ENCODE measurements around the gene MECP2.
A peak's percentile ranks its signal among the peaks of the same experiment; 100 is the strongest.

MECP2 gene

DNA sequence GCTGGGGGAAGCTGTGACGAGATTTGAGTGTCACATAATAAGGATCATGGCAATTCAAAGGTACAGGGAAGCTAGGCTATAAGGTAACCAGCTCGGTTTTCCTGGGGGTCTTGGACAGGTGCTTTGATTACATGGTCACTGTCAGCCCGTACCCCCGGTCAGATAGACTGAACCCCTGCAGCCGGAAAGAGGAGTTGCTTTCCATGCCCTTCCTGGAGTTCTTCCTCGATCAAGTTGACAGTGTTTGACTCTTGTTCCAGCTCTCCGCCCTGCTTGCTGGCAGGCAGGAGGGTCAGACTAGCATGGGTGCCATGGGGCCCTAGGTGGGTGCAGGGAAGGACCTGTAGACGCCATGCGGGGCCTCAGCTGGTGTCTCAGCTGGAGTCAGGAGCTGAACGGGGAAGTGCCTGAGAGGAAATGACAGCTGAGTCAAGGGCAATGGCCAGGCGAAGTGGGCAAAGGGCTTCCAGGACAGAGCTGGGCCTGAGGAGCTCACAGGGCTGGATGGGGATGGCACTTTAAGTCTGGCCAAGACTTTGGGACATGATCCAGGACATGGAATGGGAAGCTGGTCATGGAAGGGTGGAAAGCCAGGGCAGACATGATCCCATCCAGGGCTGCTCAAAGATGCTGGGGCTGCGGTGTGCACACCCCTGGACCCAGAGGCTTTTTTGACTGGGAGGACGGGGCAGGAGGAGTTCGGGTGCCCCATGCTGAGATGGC is 123.4 kb downstream of the MECP2 start:
- Histone ChIP-seq H3K9me3 (ENCODE audit: insufficient read depth, low read length) (no peaks in the 10 kb centered on the region), H3F3A (ENCODE audit: insufficient read depth) (peaks cover 4% of the 10 kb centered on the region; the same call in 1 of the 2 replicates), H2AFZ (ENCODE audit: low read depth, low read length, severe bottlenecking) (no peak overlapping the region), H3K4me2 (ENCODE audit: low read depth, low read length, poor library complexity, severe bottlenecking) (peak overlapping the region; percentile 64), H3K36me3 (ENCODE audit: low read length) (no peaks in the 10 kb centered on the region), H3K79me2 (ENCODE audit: insufficient read depth, low read length) (peaks cover 23% of the 10 kb centered on the region), H3K27me3 (ENCODE audit: low read length) (no peaks in the 10 kb centered on the region), H3K4me3 (ENCODE audit: insufficient read depth, low read length, poor library complexity, severe bottlenecking) (no peak overlapping the region), H3K27ac (ENCODE audit: low read depth, low read length) (no peak overlapping the region), H3K9ac (ENCODE audit: low read length) (peak overlapping the region; percentile 100), H3K9me2 (replicated peaks; ENCODE audit: insufficient read depth, low read length) (no peaks in the 10 kb centered on the region), H4K20me1 (ENCODE audit: low read depth, low read length) (no peaks in the 10 kb centered on the region)
- TF ChIP-seq EZH2phosphoT487 (conservative IDR thresholded peaks at IDR 0.05; ENCODE audit: low read length) = no peak
- TF ChIP-seq, protein P1, sequence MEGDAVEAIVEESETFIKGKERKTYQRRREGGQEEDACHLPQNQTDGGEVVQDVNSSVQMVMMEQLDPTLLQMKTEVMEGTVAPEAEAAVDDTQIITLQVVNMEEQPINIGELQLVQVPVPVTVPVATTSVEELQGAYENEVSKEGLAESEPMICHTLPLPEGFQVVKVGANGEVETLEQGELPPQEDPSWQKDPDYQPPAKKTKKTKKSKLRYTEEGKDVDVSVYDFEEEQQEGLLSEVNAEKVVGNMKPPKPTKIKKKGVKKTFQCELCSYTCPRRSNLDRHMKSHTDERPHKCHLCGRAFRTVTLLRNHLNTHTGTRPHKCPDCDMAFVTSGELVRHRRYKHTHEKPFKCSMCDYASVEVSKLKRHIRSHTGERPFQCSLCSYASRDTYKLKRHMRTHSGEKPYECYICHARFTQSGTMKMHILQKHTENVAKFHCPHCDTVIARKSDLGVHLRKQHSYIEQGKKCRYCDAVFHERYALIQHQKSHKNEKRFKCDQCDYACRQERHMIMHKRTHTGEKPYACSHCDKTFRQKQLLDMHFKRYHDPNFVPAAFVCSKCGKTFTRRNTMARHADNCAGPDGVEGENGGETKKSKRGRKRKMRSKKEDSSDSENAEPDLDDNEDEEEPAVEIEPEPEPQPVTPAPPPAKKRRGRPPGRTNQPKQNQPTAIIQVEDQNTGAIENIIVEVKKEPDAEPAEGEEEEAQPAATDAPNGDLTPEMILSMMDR (IDR thresholded peaks at IDR 0.05; ENCODE audit: insufficient read depth, low read length, poor library complexity, severe bottlenecking) = no peak

DNA sequence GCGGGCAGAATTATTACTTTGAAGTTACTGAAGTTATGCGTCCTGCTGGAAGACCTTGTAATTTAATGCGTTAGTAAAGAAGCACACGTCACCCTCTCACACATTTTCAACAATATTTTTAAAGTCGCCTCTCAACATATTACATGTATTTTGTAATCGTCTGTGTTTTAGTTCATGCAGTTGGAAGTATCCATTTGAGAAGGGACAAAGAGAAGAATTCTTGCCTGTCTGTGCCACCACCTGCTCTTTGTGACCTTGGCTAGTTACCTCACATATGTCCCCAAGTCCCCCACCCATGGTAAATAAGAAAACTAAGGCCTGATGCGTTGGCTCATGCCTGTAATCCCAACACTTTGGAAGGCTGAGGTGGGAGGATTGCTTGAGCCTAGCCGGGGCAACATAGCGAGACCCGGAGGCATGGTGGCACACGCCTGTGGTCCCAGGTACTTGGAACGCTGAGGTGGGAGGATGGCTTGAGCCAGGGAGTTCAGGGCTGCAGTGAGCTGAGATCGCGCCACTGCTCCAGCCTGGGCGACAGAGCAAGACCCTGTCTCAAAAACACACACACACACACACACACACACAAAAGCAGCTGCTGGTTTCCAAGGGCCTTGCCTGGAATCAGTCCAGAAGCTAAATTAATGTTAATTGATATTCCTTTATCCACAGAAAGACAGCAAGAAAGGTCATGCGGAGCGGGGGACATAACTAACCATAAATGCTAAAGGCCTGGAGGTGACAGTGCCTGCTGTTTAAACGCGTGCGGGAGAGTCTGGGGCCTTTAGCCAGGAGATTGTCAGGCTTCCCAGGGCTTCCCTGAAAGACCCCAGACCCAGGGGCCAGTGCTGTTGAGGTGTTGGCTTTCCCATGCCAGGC is 124.2 kb downstream of the MECP2 start:
- H3K9ac ChIP-seq (ENCODE audit: low read length) = peak overlapping the region; percentile 100
- TF ChIP-seq, protein P1 (IDR thresholded peaks at IDR 0.05; ENCODE audit: insufficient read depth, low read length, poor library complexity, severe bottlenecking) = no peak
- TF ChIP-seq EZH2phosphoT487 (conservative IDR thresholded peaks at IDR 0.05; ENCODE audit: low read length) = no peak
- H3K79me2 ChIP-seq (ENCODE audit: insufficient read depth, low read length) = peaks cover 31% of the 10 kb centered on the region
- peaks cover 3% of the 10 kb centered on the region; the same call in 1 of the 2 replicates for H4K20me1 ChIP-seq (ENCODE audit: low read depth, low read length)
- H3K4me2 ChIP-seq (ENCODE audit: low read depth, low read length, poor library complexity, severe bottlenecking) = peak overlapping the region; percentile 64
- H3K27ac ChIP-seq (ENCODE audit: low read depth, low read length) = peak overlapping the region; percentile 99
- no peaks in the 10 kb centered on the region for H3K9me3 ChIP-seq (ENCODE audit: insufficient read depth, low read length)
- H2AFZ ChIP-seq (ENCODE audit: low read depth, low read length, severe bottlenecking) = peak overlapping the region; percentile 9
- 0 out of 2 replicates have a peak, but pooled peaks cover 1% of the 10 kb centered on the region for H3K36me3 ChIP-seq (ENCODE audit: low read length)
- no peaks in the 10 kb centered on the region for H3K9me2 ChIP-seq (replicated peaks; ENCODE audit: insufficient read depth, low read length)
- H3F3A ChIP-seq (ENCODE audit: insufficient read depth) = peaks cover 4% of the 10 kb centered on the region; the same call in 1 of the 2 replicates
- H3K27me3 ChIP-seq (ENCODE audit: low read length) = no peaks in the 10 kb centered on the region
- peak overlapping the region; percentile 49 for H3K4me3 ChIP-seq (ENCODE audit: insufficient read depth, low read length, poor library complexity, severe bottlenecking)

DNA sequence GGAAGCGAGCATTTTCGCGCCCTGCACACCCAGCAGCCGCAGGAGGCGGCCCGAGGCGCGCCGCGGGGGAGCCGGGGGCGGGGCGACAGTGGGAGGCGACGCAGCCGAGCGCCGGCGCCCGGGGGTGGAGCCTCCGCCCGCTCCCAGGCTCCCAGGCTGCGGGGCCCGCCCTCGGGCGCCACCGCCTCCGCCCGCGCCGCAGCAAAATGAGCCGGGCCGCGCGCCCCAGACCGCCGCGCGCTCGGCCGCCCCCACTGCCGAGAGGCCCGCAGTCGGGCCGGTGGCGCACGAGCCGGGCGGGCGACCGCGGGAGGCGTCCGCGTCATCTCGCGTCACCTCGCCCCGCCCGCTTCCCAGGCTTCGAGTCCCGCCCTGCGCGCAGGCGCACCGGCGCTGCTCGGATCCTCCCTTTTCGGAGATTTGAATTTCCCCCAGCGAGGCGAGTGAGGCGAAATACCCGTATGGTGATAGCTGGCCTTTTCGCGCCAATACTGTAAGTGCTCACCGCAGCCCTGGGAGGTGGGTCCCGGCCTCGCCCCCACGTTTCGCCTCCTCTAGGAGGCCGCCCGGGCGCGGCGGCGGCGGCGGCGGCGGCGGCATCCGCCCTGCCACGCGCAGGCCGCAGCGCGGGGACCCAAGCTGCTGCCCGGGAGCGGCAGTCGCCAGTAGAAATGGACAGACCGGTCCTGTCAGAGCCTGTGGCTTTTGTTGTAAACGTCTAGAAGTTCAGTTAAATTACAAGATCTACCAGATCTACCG is 125.0 kb downstream of the MECP2 start, which contains the start of gene TMEM187:
TMEM187 (plus strand) TSS at position 387 of the 759 bp plus-strand sequence. CDS start 9,309 bp downstream, outside the sequence.
- Histone ChIP-seq H3K9me2 (replicated peaks; ENCODE audit: insufficient read depth, low read length) (no peaks in the 10 kb centered on the region), H2AFZ (ENCODE audit: low read depth, low read length, severe bottlenecking) (peak within 1 kb of the TSS; percentile 9), H3K9me3 (ENCODE audit: insufficient read depth, low read length) (no peaks in the 10 kb centered on the region), H3K4me3 (ENCODE audit: insufficient read depth, low read length, poor library complexity, severe bottlenecking) (peak within 1 kb of the TSS; percentile 96), H3K27ac (ENCODE audit: low read depth, low read length) (peak within 1 kb of the TSS; percentile 99), H3K27me3 (ENCODE audit: low read length) (no peaks in the 10 kb centered on the region), H3K79me2 (ENCODE audit: insufficient read depth, low read length) (peaks cover 39% of the 10 kb centered on the region), H3K9ac (ENCODE audit: low read length) (peak within 1 kb of the TSS; percentile 100), H3F3A (ENCODE audit: insufficient read depth) (peaks cover 4% of the 10 kb centered on the region; the same call in 1 of the 2 replicates), H3K36me3 (ENCODE audit: low read length) (0 out of 2 replicates have a peak, but pooled peaks cover 4% of the 10 kb centered on the region), H4K20me1 (ENCODE audit: low read depth, low read length) (peaks cover 9% of the 10 kb centered on the region; the same call in 1 of the 2 replicates), H3K4me2 (ENCODE audit: low read depth, low read length, poor library complexity, severe bottlenecking) (peak within 1 kb of the TSS; percentile 96)
- no peak for TF ChIP-seq EZH2phosphoT487 (conservative IDR thresholded peaks at IDR 0.05; ENCODE audit: low read length)
- TF ChIP-seq, protein P1 (IDR thresholded peaks at IDR 0.05; ENCODE audit: insufficient read depth, low read length, poor library complexity, severe bottlenecking) = no peak
